Choroid plexus epithelial cell (primary cell): ENCODE results near the gene ANKRD39.

ENCODE experiments used
- DNase-seq: peaks from one replicate; pipeline ENCODE4 v3.0.0-alpha.2; 2010; ENCODE audit warnings: low read depth
- H3K4me3 ChIP-seq: 2 replicates; pipeline ENCODE4 v1.5.1; 2011; ENCODE audit warnings: low read depth, mild to moderate bottlenecking, control low read depth, low read length, moderate library complexity
- TF ChIP-seq, protein P1 (sequence below): conservative IDR thresholded peaks from 2 replicates; pipeline ENCODE4 v1.5.1; 2011; ENCODE audit warnings: low read depth, mild to moderate bottlenecking, control low read depth, inconsistent platforms, low read length, moderate library complexity

The ANKRD39 gene

DNA sequence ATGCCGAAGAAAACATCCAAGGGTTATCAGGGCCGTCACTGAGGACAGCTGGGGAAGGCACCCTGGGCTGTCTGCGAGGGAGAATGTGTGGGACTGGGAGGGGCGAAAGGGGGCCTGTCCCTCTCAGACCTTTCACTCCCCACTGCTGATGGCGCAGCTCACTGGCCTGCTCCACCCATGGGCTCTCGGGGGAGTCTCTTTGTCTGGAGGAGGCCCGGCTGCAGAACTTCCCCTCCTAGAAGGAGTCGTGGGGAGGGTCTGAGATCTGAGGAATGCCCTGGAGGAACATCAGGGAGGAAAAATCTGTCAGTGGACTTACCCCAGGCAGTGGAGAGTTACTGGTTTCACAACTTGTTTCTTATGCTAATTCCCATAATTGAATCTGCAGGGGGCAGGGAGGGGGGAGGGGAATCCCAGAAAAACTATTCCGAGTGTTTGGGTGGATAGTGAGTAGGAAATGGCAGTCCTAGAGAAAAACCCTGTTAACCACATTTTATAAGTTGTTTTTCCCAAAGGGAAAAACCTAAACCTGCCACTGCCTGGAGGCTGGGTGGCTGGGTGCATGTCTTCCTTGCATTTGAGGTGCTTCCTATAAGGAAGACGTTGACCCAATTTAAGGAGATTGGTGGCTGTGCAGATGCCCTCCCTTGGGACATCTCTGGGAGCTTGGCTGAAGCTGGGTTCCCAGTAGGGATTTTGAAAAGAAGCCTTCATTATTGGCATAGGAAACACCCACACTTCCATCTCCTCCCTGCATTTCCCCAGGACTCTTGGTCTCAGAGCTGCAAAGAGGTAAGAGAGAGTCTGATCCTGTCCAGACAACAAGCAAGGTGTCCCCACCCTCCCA lies 23.8 kb upstream of the ANKRD39 start:
- H3K4me3 ChIP-seq: no peak overlapping the region
- DNase-seq: peak; percentile 21
- TF ChIP-seq, protein P1, sequence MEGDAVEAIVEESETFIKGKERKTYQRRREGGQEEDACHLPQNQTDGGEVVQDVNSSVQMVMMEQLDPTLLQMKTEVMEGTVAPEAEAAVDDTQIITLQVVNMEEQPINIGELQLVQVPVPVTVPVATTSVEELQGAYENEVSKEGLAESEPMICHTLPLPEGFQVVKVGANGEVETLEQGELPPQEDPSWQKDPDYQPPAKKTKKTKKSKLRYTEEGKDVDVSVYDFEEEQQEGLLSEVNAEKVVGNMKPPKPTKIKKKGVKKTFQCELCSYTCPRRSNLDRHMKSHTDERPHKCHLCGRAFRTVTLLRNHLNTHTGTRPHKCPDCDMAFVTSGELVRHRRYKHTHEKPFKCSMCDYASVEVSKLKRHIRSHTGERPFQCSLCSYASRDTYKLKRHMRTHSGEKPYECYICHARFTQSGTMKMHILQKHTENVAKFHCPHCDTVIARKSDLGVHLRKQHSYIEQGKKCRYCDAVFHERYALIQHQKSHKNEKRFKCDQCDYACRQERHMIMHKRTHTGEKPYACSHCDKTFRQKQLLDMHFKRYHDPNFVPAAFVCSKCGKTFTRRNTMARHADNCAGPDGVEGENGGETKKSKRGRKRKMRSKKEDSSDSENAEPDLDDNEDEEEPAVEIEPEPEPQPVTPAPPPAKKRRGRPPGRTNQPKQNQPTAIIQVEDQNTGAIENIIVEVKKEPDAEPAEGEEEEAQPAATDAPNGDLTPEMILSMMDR: no peak

- no peak for DNase-seq
- TF ChIP-seq, protein P1: no peak
- no peak overlapping the region for H3K4me3 ChIP-seq
Observed at GRCh38 chr2:96880891-96881273, 23.1 kb upstream of the ANKRD39 start.

DNA sequence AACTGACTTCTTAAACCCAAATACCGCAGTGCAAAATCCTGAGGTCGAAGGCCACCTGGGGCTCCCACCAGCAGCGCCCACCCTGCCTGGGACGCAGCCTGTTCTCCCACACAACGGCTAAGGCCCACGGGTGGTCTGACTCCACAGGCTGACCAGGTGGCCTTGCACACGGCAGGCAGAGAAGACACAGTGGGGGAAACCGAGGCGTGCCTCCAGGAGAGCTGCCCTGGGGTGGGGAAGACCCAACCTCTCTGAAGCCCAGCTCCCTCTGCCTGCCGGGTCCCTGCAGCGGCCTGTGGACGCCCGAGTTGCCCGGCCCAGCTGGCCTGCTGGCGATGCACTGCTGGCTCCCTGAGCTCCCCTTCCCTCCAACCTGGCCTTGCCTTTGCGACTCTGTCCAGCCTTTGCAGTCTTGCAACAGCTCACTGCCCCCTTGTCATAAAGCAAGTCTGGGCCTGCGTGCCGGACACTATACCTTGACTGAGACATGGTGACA lies 21.8 kb upstream of the ANKRD39 start:
- no peak overlapping the region for H3K4me3 ChIP-seq
- DNase-seq: no peak
- TF ChIP-seq, protein P1: no peak

DNA sequence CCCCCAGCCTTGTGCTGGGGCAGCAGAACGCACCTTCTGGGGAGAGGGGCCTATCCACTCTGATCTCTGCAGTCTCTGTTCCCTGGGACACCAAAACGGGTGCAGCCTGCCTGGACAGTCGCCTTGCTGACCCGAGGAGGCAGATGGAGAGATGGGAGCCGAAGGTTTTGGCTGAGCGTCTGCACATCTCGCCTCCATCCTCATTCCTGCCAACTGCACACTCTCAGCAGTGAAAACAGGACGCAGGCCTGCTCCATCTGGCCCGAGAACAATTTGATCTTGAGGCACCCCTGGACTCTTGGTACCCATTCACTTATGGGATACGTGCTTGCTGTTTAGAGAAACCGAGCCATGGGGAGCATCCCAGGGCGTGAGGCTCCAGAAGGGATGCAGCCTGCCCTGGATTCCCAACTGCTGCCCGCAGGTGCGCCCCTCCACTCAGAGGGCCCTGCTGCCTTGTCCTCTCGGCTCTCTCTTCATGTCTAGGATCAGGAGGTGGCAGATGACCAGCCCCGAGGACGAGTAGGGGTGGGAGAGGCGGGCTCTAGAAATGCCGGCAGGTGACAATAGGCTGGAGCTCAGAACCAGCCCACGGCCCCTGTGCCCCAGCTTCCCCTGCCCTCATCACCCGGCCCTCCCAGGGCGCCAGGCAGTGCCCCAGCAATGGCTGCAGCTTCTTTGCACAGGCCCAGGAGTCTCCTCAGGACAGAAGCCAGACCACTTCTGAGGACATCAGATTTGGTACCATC lies 21.2 kb upstream of the ANKRD39 start:
- TF ChIP-seq, protein P1: no peak
- DNase-seq: no peak
- no peak overlapping the region for H3K4me3 ChIP-seq

- TF ChIP-seq, protein P1: no peak
- no peak overlapping the region for H3K4me3 ChIP-seq
- DNase-seq: no peak
Observed at GRCh38 chr2:96878171-96878570, 20.4 kb upstream of the ANKRD39 start.

DNA sequence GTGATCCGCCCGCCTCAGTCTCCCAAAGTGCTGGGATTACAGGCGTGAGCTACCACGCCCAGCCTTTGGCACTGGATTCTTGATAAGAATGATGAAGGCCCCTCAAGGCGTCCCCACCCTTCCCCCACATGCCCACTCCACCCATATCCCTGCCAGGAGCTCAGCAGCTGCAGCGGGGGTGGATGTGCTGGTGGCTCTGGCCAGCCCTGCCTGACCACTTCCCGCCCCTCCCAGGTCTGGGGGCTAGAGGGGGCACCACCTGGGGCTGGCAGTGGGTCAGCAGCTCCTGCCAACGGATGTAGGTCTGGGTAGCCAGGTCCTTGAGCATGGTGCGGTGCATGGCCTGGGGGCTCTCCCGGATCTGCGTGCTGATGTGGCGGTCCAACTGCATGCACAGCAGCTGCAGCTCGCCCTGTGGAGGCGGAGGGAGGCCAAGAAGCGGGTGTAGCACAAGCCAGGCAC lies 19.8 kb upstream of the ANKRD39 start:
- TF ChIP-seq, protein P1: no peak
- DNase-seq: no peak
- no peak overlapping the region for H3K4me3 ChIP-seq
